ENCODE measurements around the gene MYO7A.

The MYO7A gene

DNA sequence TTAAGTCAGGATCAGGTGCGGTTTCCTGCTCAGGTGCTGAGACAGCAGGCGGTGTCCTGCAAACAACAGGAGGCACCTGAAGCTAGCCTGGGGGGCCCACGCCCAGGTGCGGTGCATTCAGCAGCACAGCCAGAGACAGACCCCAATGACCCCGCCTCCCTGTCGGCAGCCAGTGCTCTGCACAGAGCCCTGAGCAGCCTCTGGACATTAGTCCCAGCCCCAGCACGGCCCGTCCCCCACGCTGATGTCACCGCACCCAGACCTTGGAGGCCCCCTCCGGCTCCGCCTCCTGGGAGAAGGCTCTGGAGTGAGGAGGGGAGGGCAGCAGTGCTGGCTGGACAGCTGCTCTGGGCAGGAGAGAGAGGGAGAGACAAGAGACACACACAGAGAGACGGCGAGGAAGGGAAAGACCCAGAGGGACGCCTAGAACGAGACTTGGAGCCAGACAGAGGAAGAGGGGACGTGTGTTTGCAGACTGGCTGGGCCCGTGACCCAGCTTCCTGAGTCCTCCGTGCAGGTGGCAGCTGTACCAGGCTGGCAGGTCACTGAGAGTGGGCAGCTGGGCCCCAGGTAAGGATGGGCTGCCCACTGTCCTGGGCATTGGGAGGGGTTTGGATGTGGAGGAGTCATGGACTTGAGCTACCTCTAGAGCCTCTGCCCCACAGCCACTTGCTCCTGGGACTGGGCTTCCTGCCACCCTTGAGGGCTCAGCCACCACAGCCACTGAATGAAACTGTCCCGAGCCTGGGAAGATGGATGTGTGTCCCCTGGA lies at the start of gene MYO7A:
Gene MYO7A (plus strand): TSS at position 327 of the 772 bp plus-strand sequence. CDS start 2,389 bp downstream, outside the sequence.
- DNase-seq, result no peak

DNA sequence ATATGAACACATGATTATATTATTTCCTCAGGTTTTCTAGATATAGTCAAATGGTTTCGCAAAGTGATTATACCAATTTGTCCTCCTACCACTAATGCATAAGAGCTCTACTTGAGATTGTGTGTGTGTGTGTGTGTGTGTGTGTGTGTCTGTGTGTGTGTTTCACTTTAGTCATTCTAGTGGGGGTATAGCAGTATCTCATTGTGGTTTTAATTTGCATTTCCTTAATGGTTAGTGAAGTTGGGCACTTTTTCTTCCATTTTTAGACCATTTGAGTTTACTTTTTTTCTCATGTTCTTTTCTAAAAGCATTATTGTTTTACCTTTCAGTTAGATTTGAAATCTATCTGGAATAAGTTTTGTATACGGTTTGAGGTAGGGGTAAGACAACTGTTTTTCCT lies 48.4 kb upstream of the MYO7A start:
- no peak for DNase-seq

DNA sequence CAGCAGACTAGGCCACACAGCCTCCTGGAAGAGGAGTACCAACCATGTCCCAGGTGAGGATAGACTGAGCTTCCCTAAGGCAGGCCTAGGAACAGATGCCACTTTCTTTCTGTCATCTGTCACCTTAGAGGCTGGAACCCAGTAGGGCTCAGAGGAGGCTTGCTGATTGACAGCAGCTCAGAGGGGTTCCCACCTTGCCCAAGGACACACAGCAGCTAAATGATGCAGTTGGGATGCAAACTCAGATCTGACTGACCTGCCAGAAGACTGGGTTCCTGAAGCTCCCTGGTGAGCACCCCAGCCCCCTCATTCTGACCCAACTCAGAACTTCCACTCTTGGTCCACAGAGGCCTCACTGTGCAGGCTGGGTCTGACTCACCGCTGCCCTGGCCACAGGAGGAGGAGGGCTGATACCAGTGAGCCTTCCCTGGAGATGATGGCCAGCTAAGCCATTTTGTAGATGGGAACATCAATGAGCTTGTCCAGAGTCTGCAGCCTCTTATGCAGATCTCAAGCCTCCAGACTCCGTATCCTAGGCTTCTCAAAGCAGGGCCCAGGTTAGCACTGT lies 47.3 kb upstream of the MYO7A start:
- DNase-seq, result no peak

DNA sequence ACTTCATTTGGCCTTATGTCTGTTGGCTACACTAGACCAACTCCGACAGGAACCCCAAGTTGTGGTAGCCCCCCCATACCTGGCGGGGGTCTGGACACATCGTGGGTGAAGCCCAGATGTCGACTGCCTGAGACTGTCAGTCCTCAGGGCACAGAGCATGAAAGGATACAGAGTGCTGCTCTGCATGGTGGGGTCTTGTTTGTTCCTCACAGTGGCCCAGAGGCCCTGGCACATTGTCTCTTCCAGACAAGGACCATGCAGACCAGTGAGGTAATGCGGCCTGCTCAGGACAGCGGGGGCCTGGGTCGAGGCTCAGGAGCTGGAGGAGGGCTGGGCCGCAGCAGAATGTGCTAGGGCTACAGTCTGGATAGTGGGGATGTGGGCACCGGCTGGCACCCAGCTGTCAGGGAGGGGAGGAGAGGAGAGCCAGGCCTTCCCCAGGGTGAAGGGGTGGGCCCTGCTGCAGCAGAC lies 46.6 kb upstream of the MYO7A start:
- DNase-seq, result no peak

DNA sequence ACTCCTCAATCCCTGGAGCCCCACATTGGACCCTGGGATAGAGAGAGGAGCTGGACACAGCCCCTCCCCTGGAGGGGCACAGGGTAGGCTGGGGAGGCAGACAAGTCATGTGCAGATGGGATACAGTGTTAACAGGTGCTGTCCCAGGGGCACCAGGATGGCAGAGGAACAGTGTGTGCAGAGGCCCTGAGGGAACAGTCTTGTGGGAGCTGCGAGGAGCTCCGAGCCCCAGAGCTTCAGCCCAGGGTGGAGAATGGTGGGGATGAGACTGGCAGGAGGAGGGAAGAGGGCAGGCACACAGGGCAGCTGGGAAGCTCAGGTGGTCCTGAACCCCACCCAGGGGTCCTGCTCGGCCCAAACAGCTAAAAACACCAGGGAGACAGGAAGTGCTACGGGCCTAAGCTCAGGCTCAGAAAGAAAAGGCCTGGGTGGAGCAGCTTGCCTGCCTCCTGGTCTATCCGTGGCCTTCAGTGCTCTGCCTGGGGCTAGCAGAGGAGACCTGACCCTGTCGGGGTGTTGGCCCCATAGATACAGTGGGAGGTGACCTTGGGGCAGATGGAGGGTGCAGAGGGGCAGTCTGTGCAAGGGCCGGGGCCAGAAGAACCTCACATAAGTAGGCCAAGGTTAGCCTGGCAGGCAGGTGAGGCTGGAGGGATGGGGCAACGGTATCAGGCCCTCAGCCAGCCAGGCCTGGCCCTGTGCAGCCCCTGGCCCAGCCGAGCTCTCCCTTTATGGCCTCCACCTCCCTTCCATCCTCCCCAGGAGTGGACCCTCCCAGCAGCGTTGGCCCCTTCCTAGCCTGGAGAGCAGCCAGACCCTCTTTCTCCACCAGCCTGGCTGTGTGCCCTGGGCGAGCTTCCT lies 45.8 kb upstream of the MYO7A start:
- DNase-seq, result no peak

DNA sequence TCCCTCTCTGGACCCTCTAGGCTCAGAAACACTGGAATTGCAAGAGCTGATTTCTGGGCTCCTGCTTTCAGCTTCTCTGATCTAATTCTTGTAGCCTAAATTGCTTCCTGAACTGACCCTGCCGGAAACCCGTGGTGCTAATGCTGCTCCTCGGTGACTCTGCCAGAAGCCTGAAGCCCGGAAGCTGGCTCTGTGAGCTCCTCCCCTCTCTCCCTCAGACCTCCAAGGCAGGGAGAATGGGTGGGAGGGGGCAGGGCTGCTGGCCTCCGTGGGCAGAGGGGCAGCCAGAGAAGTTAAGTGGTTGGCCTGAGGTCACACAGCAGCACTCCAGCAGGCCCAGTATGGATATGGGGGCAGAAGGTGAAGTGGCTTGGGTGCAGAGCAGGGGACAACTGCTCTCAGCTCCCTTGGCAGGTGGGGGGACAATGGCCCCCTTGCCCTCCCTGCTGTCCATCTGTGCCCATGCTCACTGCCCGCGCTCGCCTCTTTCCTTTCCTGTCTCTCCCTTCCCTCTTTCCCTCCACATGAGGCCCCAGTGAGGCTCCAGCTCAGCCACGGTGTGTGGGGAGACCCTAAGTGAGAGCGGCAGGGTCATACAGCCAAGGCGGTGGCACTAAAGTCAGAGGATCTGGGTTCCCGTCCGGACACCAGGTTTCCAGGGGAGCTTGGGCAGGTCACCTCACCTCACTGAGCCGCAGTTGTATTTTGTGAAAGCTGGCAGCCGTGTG lies 45.0 kb upstream of the MYO7A start:
- no peak for DNase-seq

DNA sequence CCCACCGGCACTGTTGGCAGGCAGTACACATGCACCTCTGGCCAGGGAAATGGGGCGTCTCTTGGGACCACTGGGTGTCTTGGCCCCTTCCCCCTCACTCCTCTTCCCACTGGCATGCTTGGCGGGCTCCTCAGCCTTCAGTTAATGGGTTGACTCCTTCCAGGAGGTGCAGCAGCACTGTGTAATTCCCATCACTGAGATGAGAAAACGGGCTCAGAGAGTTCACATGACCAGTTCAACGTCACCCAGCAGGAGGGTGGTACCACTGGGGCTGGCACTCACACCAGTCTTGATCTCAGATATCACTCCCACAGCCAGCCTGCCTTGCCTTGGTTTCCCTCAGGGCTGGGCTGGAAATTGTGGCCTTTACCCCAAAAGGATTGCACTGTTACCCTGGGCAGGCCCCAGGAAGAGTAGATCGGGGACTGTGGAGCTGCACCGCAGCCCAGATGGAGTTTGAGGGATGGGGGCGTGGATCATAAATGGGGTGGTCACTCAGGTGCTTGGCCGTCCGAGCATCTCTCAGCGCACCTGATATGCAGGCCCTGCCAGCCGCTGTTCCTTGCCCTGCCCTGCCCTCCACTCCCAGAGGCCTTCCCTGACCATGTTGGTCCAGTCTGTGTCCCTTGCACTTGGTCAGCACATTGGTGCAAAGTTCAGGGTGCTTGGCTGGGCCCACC lies 44.3 kb upstream of the MYO7A start:
- no peak for DNase-seq

DNA sequence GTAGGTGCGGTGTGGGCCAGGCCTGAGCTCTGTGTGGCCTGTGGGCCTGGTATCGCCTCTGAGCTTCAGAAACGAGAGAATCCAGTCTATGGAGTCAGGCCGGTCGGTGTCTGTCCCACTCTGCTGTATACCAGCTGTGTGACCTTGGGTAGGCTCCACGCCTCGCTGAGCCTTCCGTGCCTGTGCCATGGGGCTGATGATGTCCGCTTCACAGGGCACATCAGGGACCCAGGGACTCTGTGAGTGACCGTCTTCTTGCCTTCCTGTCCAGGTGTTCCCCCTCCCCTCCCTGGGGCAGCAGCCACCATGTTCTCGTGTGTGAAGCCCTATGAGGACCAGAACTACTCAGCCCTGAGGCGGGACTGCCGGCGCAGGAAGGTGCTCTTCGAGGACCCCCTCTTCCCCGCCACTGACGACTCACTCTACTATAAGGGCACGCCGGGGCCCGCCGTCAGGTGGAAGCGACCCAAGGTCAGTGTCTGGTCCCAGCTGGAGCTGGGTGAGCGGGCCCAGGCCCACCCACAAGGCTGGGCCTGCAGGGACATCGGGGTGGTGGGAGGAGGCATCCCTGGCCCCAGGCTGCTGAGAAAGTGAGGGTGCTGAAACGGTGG lies 43.4 kb upstream of the MYO7A start:
- DNase-seq, result no peak

DNA sequence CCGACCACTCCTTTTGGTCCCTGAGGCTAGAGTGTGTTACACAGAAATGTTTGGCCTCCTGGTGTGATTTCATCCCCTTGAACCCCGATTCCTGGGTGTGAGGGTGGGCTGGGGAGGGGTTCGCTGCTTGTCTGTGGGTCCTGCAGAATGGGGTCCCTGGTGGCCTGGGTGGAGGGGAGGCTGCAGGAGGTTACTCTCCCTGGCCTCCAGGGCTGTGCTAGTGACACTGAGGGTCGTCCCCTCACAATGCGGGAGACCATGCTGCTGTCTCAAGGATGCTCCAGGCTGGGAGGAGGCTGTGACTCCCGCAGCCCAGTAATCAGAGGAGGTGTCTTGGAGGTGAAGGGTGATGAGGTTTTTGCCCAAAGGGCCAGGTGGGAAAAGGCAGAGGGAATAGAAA lies 42.4 kb upstream of the MYO7A start:
- no peak for DNase-seq

DNA sequence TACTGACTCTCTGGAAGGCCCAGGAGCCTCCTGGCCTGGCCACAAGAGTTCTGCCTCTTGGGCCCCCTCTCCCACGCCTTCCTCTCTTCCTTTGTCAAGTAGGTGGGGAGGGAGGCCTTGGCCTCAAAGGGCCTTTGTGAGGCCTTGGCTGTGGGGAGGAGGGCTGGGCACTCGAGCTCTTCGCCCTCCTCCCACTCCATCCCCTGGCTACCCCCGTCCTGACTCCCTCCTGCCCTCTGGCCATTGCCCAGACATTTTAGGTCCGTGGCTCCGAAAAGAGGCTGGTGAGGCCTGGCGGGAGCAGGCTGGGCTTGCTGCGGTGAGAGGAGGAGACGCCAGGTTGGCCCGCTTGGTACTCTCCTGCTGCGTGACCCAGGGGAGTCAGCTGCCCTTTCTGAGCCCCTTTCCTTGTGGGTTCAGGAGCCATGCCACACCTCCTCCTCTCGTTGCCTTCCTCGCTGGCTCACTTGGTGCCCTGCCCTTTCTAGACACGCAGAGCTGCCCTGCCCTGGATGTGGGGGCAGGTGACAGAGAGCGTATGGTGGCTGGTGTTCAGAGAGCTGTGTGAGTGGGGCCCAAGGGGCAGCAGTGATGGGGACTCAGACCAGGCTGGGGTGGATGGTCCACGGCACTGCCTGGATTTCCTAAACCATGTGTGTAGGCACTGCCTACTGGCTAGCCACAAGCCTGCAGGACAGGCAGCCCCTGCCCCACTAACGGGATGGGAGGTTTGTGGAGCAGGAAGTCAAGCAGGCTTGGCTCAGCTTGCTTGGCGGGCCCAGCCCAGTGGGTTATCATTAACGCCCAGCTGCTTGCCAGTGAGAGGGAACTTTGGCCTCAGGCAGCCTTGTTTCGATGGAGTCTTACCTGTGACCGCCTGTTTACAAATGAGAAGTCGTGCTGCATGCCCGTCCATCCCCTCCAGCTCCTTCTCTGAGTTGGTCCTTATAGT lies 41.2 kb upstream of the MYO7A start:
- DNase-seq, result no peak

DNA sequence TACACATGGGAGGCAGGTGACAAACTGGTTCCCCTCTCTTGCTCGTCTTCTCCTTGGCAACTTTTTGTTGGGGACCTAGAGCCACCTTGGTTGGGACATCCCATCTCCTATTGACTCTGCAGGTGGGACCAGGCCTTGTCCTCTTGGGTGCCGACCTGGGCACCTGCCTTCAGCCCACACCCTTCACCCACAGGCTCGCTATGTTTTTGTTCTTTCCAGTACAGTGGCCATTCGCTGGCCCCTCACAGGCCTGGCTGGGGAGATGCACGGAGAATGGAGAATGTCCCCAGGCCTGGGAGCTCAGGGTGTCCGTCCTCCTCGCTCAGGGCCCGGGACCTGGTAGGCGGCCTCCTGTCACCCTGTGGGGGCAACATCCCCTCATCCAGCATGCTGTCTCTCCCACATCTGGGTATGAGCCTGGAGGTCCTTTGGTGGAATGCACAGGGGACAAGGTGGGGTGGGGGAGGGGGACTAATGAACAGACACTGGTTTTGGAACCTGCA lies 40.3 kb upstream of the MYO7A start:
- no peak for DNase-seq

DNA sequence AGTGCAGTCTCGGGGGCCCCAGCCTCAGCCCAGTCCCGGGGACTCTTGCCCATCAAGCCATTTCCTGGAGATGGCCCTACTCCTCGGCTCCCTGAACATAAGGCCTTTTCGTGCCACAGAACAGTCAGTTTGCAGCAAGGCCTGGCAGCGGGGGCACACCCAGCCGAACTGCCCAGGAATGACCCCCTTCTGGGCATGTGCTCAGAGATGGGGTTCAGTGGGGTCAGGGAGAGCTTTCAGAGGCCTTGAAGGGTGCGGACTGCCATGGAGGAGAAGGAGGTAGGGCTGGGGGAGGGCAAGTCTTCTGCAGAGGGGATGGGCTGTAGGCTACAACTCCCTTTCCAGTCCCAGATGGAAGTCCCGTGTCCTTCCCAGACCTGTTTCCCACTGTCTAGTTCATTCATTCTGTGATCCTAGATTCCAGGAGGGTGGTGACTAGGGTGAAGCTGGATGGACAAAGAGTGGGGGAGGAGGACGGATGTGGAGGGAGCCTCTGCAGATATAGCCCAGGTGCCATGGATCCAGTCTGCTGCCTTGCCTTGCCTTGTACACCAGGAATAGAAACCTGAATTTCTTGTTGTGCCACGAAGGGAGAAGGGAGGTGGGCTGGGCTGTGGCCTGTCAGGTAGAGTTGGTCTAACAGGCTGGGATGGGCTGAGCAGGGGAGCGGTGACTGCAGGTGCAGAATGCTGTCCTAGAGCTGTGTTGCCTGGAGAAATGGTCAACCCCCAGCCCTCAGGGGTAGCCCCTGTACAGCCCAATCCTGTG lies 39.6 kb upstream of the MYO7A start:
- no peak for DNase-seq

DNA sequence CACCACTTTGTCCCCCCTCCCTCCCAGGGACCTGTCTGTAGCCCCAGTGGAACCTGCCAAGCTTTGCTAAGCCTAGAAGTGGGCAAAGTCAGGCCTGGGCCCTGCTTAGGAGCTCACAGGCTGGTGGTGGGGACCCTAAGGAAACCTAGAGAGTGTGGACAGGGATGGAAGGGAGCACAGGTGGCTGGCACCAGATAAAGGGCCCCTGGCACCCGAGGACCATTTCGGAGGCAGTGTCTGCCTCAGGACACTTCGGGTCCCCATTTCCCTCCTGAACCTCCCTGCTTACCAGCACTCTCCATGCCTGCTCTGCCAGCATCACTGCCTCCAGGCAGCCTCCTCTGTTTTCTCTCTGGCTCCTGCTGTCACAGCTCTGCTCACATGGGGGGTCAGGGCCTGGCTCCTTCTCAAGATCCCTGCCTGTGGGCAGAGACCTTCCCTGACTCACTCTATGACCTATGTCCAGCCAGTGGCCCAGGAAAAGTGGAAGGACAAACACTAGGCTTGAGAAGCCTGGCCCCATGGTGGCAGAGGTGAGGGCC lies 39.0 kb upstream of the MYO7A start:
- no peak for DNase-seq

DNA sequence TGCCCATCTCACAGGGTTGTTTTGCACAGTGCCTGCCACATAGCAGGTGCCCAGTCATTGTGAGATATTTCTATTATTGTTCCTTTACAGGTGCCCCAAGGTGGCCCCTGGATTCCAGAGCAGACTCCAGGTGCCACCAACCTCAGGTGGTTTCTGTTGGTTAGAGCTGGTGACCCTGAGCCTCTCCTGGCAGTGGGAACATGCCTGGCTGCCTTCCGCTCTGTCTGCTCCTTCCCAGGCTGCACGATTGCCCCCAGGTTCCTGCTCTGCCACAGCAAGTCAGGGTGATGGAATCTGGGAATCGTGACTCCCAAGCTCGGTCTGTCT lies 38.0 kb upstream of the MYO7A start:
- no peak for DNase-seq

DNA sequence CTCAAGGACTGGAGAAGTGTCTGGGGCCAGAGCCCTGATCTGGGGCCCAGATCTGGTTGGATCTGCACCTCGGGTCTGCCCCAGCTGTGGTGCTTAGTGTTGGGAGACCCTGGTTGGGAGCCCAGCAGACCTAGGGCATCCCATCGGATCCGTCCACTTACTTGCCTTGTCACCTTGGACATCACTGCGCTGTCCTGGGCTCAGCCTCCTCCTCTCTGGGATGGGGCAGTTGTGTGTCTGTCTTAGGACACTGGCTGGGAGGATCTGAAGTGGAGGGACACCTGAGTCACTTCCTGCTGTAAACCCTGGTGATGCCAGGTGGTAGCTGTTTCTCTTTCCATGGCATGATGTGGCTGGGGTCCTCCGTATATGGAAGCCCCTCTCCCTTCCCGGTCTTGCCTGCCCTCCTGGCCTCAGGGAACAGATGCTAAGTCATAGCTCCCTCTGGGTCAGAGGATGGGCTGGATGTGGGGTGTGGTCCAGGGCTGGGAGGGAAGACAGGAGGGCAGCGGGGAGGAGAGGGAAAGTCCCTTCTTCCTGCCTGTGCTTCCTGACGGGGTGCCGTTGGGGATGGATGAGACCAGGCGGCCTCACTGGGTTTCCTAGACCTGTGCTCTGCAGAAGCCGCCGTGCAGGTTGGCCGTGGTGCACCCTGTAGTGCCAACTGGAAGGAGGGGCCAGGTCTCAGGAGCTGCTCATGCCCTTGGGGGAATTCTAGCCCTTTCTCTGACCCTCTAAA lies 37.5 kb upstream of the MYO7A start:
- no peak for DNase-seq

DNA sequence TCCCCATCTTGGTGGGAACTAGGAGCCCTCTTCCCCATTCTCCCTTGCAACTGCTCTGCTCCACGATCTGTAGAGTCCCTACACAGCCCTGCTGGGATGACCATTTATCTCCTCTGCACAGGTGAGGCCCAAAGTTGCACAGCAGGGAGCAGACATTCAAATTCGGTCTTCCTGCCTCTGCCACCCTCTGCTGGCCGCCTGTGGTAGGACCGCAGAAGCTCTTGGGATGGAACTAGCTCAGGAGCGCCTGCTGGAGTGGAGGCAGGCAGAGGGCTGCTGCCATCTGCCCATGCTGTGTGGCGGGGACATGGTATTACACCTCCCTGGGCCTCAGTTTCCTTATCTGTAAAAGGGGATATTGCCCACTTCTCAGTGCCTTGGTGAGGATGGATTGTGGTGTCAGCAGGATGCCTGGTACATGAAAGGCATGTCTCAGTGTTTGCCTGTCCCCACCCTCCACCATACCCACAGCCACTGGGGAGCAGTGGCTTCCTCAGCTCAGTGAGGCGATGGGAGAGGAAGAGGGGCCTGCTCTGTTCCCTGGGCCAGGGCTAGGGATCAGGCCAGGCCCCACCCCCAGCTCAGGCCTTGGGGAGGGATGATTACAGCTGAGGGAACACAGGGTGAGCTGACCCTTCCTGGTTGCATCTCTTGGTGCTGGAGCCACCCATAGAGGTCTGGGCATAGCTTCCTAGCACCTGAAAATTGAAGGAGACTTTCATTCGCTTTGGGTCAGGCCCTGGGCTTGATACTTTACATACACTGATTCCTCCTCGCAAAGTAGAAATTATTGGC lies 36.7 kb upstream of the MYO7A start:
- DNase-seq, result peak; percentile 58

DNA sequence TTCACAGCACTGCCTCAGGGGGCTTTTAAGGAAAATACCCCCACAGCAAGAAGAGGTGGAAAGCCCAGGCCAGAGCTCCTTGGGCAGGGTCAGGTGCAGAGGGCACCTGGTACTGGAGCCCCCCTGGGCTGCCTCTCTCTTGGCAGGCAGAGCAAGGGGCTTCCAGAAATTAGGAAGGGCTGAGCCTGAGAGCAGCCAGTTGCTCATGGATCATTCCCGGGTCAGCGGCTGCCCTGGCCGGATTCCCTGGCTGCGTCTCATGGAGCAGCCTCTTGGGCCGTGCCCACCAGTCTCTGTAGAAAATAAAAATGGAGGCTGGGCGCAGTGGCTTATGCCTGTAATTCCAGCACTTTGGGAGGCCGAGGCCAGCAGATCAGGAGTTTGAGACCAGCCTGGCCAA lies 35.7 kb upstream of the MYO7A start:
- DNase-seq, result no peak
